K562 (cell line): ENCODE results near the gene SPATA2. TPM values are rescaled to one million over a fixed set of nuclear protein-coding genes. Genes with fewer than 3 reads are reported as not detected.

ENCODE experiments used
- GATA2 ChIP-seq: sonication (generic); formaldehyde crosslinking; IDR thresholded peaks from 2 replicates; pipeline ENCODE4 v1.4.0; 2020; ENCODE audit warnings: mild to moderate bottlenecking, missing genetic modification reagents
- LEF1 ChIP-seq: fragments of 450-650 bp; IDR thresholded peaks from 2 replicates; pipeline ENCODE4 v1.6.1; 2016; ENCODE audit warnings: mild to moderate bottlenecking
- MCM5 ChIP-seq: fragments of 450-650 bp; IDR thresholded peaks from 2 replicates; pipeline ENCODE4 v1.6.1; 2016; ENCODE audit warnings: low read depth
- MECOM ChIP-seq: fragments of 250-450 bp; sonication (Bioruptor Pico); IDR thresholded peaks from 2 replicates; pipeline ENCODE4 v1.8.0; 2022; ENCODE audit warnings: inconsistent platforms
- MEIS2 ChIP-seq: fragments of 450-650 bp; IDR thresholded peaks from 2 replicates; pipeline ENCODE4 v1.6.1; 2014; ENCODE audit warnings: mild to moderate bottlenecking; ENCODE audit not compliant: partially characterized antibody
- MTA2 ChIP-seq: fragments of 450-650 bp; IDR thresholded peaks from 2 replicates; pipeline ENCODE4 v1.6.1; 2016; ENCODE audit warnings: low read depth
- POLR2AphosphoS5 ChIP-seq: IDR thresholded peaks from 2 replicates; pipeline ENCODE4 v1.6.1; 2011; ENCODE audit warnings: mild to moderate bottlenecking, low read depth, low read length, moderate library complexity; ENCODE audit not compliant: control insufficient read depth, insufficient read depth
- POLR2B ChIP-seq: fragments of 450-650 bp; IDR thresholded peaks from 2 replicates; pipeline ENCODE4 v1.6.1; 2018; ENCODE audit warnings: low read depth; ENCODE audit not compliant: partially characterized antibody
- ZNF175 ChIP-seq: fragments of 200-800 bp; sonication (Bioruptor generic); IDR thresholded peaks from 2 replicates; pipeline ENCODE4 v1.6.1; 2016; ENCODE audit warnings: low read depth, mild to moderate bottlenecking, missing genetic modification characterization, missing compliant biosample characterization
- ZNF224 ChIP-seq: sonication (generic); formaldehyde crosslinking; IDR thresholded peaks from 2 replicates; pipeline ENCODE4 v1.8.0; 2022; ENCODE audit warnings: mild to moderate bottlenecking, missing genetic modification reagents
- ZNF717 ChIP-seq: fragments of 250-450 bp; sonication (Bioruptor Pico); IDR thresholded peaks from 2 replicates; pipeline ENCODE4 v1.5.0; 2021
- ZNF780A ChIP-seq: fragments of 250-450 bp; sonication (Bioruptor Pico); IDR thresholded peaks from 2 replicates; pipeline ENCODE4 v1.5.0; 2021; ENCODE audit warnings: mild to moderate bottlenecking
- ZSCAN29 ChIP-seq: fragments of 450-650 bp; IDR thresholded peaks from 2 replicates; pipeline ENCODE4 v1.6.1; 2017
- polyA plus RNA-seq, 8 experiments: library from polyadenylated mRNA; depleted of rRNA in 4 of 8; stranded (reverse) in 5 of 8; unstranded in 3 of 8; fragments of >200 nt; fragmentation: Nextera tagmentation in 2 of 8; fragmentation: Illumina TruSeq in 1 of 8; extraction: Ambion mirVana in 2 of 8; extraction: Trizol in 1 of 8; gene quantifications; 2 replicates each; pipeline versions ENCODE4 v1.2.1 to v1.2.3, GENCODE V29; 2011 to 2014; ENCODE audit warnings: inconsistent platforms in 1 of 8, missing spikeins in 1 of 8
- total RNA-seq, 7 experiments: library from RNA; depleted of rRNA in 6 of 7; stranded (reverse); fragments of >200 nt in 6 of 7; fragmentation: Illumina TruSeq in 2 of 7; extraction: Trizol in 2 of 7; gene quantifications; 2 replicates each; pipeline versions ENCODE4 v1.2.1 to v1.2.3, GENCODE V29; 2011 to 2021; ENCODE audit warnings: low replicate concordance in 1 of 7
- TF ChIP-seq, protein P1 (sequence below): IDR thresholded peaks from 3 replicates; pipeline ENCODE4 v1.6.1; 2011; ENCODE audit warnings: borderline replicate concordance, mild to moderate bottlenecking; ENCODE audit not compliant: insufficient read length, insufficient read depth
- TF ChIP-seq, protein P2 (sequence below): conservative IDR thresholded peaks from 2 replicates; pipeline ENCODE4 v1.6.1; 2011; ENCODE audit warnings: low read depth, mild to moderate bottlenecking, low read length; ENCODE audit not compliant: control insufficient read depth
- TF ChIP-seq, protein P3 (sequence below): fragments of 150-350 bp; IDR thresholded peaks from 2 replicates; pipeline ENCODE4 v1.6.1; 2014; ENCODE audit warnings: low read depth, mild to moderate bottlenecking, low read length, borderline replicate concordance
- TF ChIP-seq, protein P4 (sequence below): IDR thresholded peaks from 2 replicates; pipeline ENCODE4 v1.6.1; 2012; ENCODE audit warnings: low read depth, low read length, improper control_type of control experiment, borderline replicate concordance

Gene SPATA2
- total and polyA plus RNA-seq, 9 of the 15 experiments (the other 6 are each of a cell fraction or from before 2014, with no cell fraction given) = 0.46 to 8.2 (median 2.7) TPM

DNA sequence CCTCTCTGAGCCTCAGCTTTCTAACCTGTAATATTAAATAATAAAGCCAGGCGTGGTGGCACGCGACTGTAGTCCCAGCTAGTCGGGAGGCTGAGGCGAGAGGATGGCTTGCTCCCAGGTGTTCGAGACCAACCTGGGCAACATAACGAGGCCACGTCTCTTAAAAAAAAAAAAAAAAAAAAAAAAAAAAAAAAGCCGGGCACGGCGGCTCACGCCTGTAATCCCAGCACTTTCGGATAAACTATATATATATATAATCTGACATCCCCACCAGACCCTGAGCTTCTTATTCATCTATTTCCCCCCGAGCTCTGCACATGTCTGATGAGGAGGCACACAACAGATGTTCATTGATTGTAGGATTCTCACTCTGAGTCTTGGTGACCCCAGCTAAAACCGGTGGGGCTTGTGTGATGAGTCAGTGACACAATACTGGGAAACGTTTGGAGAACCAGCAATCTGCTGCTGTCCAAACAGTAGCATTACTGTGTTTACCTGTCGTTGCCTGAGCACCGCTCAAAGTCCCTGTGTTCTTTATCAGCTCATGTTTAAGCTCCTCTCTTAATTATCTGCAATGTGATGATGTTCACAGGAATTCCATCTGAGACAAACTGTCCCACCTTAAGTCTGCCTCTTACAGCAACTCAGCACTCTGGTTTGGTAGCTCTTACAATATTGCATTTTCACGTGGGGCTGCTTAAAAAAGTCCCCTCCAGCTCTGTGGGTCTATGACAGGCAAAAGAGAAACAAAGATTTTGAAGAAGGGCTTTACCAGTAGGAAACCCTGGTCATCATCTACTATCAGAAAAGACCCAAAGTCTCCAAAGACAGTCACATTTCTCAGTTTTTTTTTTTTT, 1.0 kb upstream of the SPATA2 start (continued):
- peak; percentile 27 for TF ChIP-seq MEIS2
- no peak for TF ChIP-seq POLR2B
- no peak for TF ChIP-seq MECOM (CRISPR knock-in tag)
- TF ChIP-seq POLR2AphosphoS5 = peak; percentile 87
- TF ChIP-seq ZNF175 = no peak
- no peak for TF ChIP-seq MCM5
- TF ChIP-seq ZNF224 (CRISPR knock-in tag) = no peak
- TF ChIP-seq ZNF780A = no peak
- TF ChIP-seq ZNF717 (CRISPR knock-in tag) = no peak
- TF ChIP-seq, protein P1, sequence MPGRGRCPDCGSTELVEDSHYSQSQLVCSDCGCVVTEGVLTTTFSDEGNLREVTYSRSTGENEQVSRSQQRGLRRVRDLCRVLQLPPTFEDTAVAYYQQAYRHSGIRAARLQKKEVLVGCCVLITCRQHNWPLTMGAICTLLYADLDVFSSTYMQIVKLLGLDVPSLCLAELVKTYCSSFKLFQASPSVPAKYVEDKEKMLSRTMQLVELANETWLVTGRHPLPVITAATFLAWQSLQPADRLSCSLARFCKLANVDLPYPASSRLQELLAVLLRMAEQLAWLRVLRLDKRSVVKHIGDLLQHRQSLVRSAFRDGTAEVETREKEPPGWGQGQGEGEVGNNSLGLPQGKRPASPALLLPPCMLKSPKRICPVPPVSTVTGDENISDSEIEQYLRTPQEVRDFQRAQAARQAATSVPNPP = no peak
- no peak for TF ChIP-seq LEF1
- no peak for TF ChIP-seq GATA2
- TF ChIP-seq ZSCAN29 = no peak
- TF ChIP-seq, protein P2, sequence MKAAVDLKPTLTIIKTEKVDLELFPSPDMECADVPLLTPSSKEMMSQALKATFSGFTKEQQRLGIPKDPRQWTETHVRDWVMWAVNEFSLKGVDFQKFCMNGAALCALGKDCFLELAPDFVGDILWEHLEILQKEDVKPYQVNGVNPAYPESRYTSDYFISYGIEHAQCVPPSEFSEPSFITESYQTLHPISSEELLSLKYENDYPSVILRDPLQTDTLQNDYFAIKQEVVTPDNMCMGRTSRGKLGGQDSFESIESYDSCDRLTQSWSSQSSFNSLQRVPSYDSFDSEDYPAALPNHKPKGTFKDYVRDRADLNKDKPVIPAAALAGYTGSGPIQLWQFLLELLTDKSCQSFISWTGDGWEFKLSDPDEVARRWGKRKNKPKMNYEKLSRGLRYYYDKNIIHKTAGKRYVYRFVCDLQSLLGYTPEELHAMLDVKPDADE = no peak; the same call in 1 of the 2 replicates
- TF ChIP-seq, protein P3, sequence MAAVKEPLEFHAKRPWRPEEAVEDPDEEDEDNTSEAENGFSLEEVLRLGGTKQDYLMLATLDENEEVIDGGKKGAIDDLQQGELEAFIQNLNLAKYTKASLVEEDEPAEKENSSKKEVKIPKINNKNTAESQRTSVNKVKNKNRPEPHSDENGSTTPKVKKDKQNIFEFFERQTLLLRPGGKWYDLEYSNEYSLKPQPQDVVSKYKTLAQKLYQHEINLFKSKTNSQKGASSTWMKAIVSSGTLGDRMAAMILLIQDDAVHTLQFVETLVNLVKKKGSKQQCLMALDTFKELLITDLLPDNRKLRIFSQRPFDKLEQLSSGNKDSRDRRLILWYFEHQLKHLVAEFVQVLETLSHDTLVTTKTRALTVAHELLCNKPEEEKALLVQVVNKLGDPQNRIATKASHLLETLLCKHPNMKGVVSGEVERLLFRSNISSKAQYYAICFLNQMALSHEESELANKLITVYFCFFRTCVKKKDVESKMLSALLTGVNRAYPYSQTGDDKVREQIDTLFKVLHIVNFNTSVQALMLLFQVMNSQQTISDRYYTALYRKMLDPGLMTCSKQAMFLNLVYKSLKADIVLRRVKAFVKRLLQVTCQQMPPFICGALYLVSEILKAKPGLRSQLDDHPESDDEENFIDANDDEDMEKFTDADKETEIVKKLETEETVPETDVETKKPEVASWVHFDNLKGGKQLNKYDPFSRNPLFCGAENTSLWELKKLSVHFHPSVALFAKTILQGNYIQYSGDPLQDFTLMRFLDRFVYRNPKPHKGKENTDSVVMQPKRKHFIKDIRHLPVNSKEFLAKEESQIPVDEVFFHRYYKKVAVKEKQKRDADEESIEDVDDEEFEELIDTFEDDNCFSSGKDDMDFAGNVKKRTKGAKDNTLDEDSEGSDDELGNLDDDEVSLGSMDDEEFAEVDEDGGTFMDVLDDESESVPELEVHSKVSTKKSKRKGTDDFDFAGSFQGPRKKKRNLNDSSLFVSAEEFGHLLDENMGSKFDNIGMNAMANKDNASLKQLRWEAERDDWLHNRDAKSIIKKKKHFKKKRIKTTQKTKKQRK = no peak
- no peak for TF ChIP-seq MTA2
- TF ChIP-seq, protein P4, sequence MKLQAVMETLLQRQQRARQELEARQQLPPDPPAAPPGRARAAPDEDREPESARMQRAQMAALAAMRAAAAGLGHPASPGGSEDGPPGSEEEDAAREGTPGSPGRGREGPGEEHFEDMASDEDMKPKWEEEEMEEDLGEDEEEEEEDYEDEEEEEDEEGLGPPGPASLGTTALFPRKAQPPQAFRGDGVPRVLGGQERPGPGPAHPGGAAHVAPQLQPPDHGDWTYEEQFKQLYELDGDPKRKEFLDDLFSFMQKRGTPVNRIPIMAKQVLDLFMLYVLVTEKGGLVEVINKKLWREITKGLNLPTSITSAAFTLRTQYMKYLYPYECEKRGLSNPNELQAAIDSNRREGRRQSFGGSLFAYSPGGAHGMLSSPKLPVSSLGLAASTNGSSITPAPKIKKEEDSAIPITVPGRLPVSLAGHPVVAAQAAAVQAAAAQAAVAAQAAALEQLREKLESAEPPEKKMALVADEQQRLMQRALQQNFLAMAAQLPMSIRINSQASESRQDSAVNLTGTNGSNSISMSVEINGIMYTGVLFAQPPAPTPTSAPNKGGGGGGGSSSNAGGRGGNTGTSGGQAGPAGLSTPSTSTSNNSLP = no peak
